Osteoblast (primary cell): ENCODE data around the gene DUSP7. TPM values are rescaled to one million over a fixed set of nuclear protein-coding genes. Genes with fewer than 3 reads are reported as not detected.

Source experiments
- DNase-seq: peaks from one replicate; pipeline ENCODE4 v3.0.0; 2011; ENCODE audit warnings: low spot score, mixed read lengths; ENCODE audit not compliant: insufficient read length; ENCODE audit errors: missing footprints
- H2AFZ ChIP-seq: 2 replicates; pipeline ENCODE4 v1.6.0; 2011; ENCODE audit warnings: mild to moderate bottlenecking, low read length
- H3K27ac ChIP-seq: 2 replicates; pipeline ENCODE4 v1.5.1; 2011; ENCODE audit warnings: mild to moderate bottlenecking, low read depth, low read length, moderate library complexity
- H3K27me3 ChIP-seq: 2 replicates; pipeline ENCODE4 v1.6.0; 2012; ENCODE audit warnings: mild to moderate bottlenecking, control low read depth, inconsistent platforms, low read length, moderate library complexity; ENCODE audit not compliant: insufficient read depth
- H3K36me3 ChIP-seq: 2 replicates; pipeline ENCODE4 v1.5.1; 2011; ENCODE audit warnings: mild to moderate bottlenecking, low read length, control low read depth, moderate library complexity; ENCODE audit not compliant: insufficient read depth
- H3K4me1 ChIP-seq: 2 replicates; pipeline ENCODE4 v1.5.1; 2011; ENCODE audit warnings: mild to moderate bottlenecking, low read length, control low read depth, moderate library complexity; ENCODE audit not compliant: insufficient read depth
- H3K4me2 ChIP-seq: 2 replicates; pipeline ENCODE4 v1.6.0; 2011; ENCODE audit warnings: mild to moderate bottlenecking, low read length; ENCODE audit not compliant: insufficient read depth
- H3K4me3 ChIP-seq: fragments of 200-600 bp; sonication (generic); 3 replicates; pipeline ENCODE4 v1.5.1; 2012; ENCODE audit warnings: mild to moderate bottlenecking, low read length, inconsistent platforms; ENCODE audit not compliant: insufficient read depth
- H3K79me2 ChIP-seq: 2 replicates; pipeline ENCODE4 v1.6.0; 2012; ENCODE audit warnings: mild to moderate bottlenecking, low read length, control low read depth, inconsistent platforms; ENCODE audit not compliant: insufficient read depth
- H3K9me3 ChIP-seq: 2 replicates; pipeline ENCODE4 v1.5.1; 2011; ENCODE audit warnings: low read depth, low read length, control low read depth
- H4K20me1 ChIP-seq: 2 replicates; pipeline ENCODE4 v1.6.0; 2012; ENCODE audit warnings: mild to moderate bottlenecking, low read length, control low read depth; ENCODE audit not compliant: insufficient read depth
- total RNA-seq: library from RNA; depleted of rRNA; stranded (reverse); fragments of >200 nt; gene quantifications from 2 replicates; pipeline ENCODE4 v1.2.3, GENCODE V29; 2012
- TF ChIP-seq, protein P1 (sequence below): IDR thresholded peaks from 2 replicates; pipeline ENCODE4 v1.5.1; 2011; ENCODE audit warnings: mild to moderate bottlenecking, low read depth, low read length, moderate library complexity; ENCODE audit errors: extremely low read depth

DUSP7 gene
- total RNA-seq, 1 donor, result 12.7 TPM

DNA sequence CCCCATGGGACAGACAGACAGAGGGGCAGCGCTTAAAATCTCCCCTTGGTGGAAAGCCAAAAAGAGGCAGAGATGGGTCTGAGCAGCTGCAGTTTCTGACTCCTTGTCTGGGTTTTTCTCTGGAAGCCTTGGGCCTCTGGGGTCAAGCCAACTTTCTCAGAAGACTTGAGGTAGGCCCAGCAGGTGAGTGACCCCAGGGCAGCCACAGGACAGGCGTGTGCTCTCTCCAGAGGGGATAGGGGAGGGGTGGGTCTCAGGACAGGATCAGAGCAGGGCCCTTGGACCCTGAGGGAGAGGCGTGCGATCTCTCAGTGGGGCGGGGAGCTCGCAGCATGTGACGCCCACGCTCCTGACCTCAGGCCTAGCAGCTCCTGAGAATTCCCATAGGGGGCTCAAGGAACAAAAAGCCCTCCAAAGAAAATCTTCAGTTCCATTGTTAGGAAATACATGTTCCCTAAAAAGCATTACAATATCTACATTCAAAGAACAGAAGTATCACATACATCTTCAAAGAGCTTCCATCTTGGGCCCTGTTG lies 34.6 kb upstream of the DUSP7 start:
- Histone ChIP-seq H3K4me3 (no peak overlapping the region), H4K20me1 (no peaks in the 10 kb centered on the region), H3K4me1 (peaks cover 68% of the 10 kb centered on the region), H3K9me3 (no peaks in the 10 kb centered on the region), H3K4me2 (peak overlapping the region; percentile 39), H3K36me3 (no peaks in the 10 kb centered on the region), H3K79me2 (no peaks in the 10 kb centered on the region), H3K27ac (peak overlapping the region; percentile 97), H2AFZ (peak overlapping the region; percentile 46), H3K27me3 (no peaks in the 10 kb centered on the region)
- peak; percentile 78 for DNase-seq
- TF ChIP-seq, protein P1, sequence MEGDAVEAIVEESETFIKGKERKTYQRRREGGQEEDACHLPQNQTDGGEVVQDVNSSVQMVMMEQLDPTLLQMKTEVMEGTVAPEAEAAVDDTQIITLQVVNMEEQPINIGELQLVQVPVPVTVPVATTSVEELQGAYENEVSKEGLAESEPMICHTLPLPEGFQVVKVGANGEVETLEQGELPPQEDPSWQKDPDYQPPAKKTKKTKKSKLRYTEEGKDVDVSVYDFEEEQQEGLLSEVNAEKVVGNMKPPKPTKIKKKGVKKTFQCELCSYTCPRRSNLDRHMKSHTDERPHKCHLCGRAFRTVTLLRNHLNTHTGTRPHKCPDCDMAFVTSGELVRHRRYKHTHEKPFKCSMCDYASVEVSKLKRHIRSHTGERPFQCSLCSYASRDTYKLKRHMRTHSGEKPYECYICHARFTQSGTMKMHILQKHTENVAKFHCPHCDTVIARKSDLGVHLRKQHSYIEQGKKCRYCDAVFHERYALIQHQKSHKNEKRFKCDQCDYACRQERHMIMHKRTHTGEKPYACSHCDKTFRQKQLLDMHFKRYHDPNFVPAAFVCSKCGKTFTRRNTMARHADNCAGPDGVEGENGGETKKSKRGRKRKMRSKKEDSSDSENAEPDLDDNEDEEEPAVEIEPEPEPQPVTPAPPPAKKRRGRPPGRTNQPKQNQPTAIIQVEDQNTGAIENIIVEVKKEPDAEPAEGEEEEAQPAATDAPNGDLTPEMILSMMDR, result no peak

DNA sequence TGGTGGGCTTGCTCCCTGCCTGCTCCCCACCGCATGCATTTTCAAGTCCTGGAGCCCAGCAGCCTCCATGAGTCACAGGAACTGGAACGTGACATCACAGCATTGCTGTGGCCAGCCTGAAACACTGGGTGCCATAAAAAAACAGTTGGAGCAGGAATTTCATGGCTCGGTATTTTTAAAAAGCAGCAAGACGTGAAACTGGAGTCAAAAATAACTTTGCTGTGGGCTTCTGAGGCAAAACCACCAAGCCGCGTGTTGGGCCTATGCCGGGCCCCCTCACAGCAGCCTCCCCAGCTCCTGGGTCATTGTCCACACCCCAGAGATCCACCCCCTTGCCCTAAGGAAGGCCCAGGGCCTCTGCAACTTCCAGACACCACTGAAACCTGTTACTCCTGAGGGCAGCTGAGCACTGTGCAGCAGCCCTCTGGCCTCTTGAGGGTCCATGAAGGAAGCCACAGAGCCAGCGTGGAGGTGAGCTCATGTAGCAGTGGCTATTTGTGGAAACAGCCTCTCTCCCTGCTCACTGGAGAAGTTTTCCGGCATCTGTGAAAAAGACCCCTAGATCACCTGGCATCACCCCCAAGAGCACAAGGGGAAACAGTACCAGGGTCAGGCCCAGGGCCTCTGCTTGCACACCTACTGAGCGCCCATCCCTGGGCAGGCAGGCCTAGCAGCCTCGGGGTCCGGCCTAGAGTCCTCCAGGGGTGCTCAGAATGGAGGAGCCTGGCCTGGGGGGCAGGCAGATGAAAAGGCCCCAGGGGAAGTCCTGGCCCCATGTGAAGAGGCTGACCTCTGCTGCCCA lies 34.0 kb upstream of the DUSP7 start:
- Histone ChIP-seq H3K4me1 (peaks cover 68% of the 10 kb centered on the region), H2AFZ (peak overlapping the region; percentile 46), H4K20me1 (no peaks in the 10 kb centered on the region), H3K36me3 (no peaks in the 10 kb centered on the region), H3K27ac (peak overlapping the region; percentile 97), H3K4me2 (peak overlapping the region; percentile 41), H3K27me3 (no peaks in the 10 kb centered on the region), H3K79me2 (no peaks in the 10 kb centered on the region), H3K4me3 (no peak overlapping the region), H3K9me3 (no peaks in the 10 kb centered on the region)
- TF ChIP-seq, protein P1, result no peak
- peak; percentile 94 for DNase-seq

DNA sequence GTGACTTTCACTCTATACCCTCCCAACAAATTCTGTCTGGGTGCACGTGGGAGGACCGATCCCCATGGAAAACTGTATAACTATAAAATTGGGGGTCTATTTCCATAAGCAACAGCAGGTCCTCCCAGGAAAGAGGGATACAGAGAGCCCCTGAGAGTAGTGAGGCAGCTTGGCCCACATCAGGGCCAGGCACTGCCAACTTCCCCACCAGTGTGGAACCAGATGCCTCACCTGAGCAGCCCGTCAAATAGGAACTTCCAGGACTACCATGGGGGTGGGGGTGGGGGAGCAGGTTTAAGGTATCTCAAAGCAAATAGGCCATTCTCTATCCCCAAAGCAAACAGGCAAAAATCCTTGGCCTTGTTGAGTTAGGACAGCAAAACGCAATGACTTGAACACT lies 33.3 kb upstream of the DUSP7 start:
- Histone ChIP-seq H3K79me2 (no peaks in the 10 kb centered on the region), H3K4me2 (peak overlapping the region; percentile 41), H3K4me1 (peaks cover 68% of the 10 kb centered on the region), H3K27me3 (no peaks in the 10 kb centered on the region), H3K9me3 (no peaks in the 10 kb centered on the region), H3K27ac (peak overlapping the region; percentile 97), H3K4me3 (no peak overlapping the region), H3K36me3 (no peaks in the 10 kb centered on the region), H4K20me1 (no peaks in the 10 kb centered on the region), H2AFZ (no peak overlapping the region)
- TF ChIP-seq, protein P1, result no peak
- no peak for DNase-seq
